GM13977 (cell line): Measurements from ENCODE around the gene ESPL1.
A peak's percentile ranks its signal among the peaks of the same experiment; 100 is the strongest.

Experiments used
- DNase-seq: peaks from one replicate; pipeline ENCODE4 v3.0.0; 2012; ENCODE audit warnings: low spot score
- in situ Hi-C: fragments of 300-500 bp; cut with MboI; formaldehyde crosslinking; loops from one replicate; pipeline ENCODE4 v1.12.0; 2022; ENCODE audit warnings: low sequenced_read_pairs, low pct_unique_long_range_greater_than_20kb, mixed read lengths, inconsistent platforms; ENCODE audit not compliant: unreplicated experiment
- TF ChIP-seq, protein P1 (sequence below): IDR thresholded peaks from 2 replicates; pipeline ENCODE4 v1.5.1; 2012; ENCODE audit warnings: mild to moderate bottlenecking, control low read depth; ENCODE audit not compliant: insufficient read depth; ENCODE audit errors: extremely low read depth, missing control alignments

Gene ESPL1

GRCh38 chr12:53267999-53268629 is at the start of gene ESPL1:
ESPL1 (plus strand) TSS chr12:53268299; CDS start chr12:53268767, 468 bp downstream.
- TF ChIP-seq, protein P1, sequence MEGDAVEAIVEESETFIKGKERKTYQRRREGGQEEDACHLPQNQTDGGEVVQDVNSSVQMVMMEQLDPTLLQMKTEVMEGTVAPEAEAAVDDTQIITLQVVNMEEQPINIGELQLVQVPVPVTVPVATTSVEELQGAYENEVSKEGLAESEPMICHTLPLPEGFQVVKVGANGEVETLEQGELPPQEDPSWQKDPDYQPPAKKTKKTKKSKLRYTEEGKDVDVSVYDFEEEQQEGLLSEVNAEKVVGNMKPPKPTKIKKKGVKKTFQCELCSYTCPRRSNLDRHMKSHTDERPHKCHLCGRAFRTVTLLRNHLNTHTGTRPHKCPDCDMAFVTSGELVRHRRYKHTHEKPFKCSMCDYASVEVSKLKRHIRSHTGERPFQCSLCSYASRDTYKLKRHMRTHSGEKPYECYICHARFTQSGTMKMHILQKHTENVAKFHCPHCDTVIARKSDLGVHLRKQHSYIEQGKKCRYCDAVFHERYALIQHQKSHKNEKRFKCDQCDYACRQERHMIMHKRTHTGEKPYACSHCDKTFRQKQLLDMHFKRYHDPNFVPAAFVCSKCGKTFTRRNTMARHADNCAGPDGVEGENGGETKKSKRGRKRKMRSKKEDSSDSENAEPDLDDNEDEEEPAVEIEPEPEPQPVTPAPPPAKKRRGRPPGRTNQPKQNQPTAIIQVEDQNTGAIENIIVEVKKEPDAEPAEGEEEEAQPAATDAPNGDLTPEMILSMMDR: peak; percentile 47
- in situ Hi-C loops: no loop called here
- peak; percentile 92 for DNase-seq

DNA sequence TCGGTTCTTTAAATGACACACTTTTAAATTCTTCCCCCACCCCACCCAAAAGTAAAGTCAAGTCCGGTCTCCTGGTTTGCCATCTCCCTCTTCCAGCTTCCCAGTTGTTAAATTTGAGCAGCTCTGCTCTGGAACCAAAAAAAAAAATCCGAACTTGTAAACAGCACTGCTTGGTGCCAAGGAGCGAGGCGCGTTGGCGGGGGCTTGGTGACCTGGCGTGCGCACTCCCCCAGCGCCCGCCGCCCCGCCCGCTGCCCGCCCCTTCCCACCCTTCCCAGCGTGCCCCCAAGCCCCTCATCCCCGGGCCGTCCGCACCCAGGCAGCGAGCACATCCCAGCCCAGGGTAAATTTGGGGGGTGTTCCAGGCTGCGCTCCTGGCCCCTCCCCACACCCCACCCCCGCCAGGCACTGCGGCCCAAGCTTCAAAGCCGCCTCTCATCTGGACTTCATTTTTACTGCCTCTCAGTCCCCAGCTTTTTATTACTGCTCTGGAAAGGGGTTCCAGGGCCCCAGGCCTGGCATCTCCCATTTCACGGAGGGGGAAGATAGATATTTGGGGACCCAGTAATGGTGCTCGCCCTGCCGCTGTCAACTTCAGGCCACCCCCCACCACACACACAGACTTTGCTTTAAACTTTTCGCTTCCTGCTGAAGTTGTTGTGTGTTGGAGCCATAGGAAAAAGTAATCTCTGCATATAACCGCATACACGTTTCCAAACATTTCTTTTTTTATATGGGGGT is 49.4 kb upstream of the ESPL1 start:
- TF ChIP-seq, protein P1: no peak
- DNase-seq: no peak
- in situ Hi-C loops: loop anchor here (5.0 kb wide), 1 partner anchor 69 kb away; no protein-coding TSS in a partner anchor

- in situ Hi-C loops: loop anchor here (5.0 kb wide), 1 partner anchor 68 kb away; no protein-coding TSS in a partner anchor
- DNase-seq: peak; percentile 85
- TF ChIP-seq, protein P1: no peak
Observed at GRCh38 chr12:53219292-53219955, 48.7 kb upstream of the ESPL1 start.

- TF ChIP-seq, protein P1: no peak
- DNase-seq: peak; percentile 94
- in situ Hi-C loops: loop anchor here (5.0 kb wide), 1 partner anchor 67 kb away; no protein-coding TSS in a partner anchor
Observed at GRCh38 chr12:53219956-53220693, 48.0 kb upstream of the ESPL1 start.

DNA sequence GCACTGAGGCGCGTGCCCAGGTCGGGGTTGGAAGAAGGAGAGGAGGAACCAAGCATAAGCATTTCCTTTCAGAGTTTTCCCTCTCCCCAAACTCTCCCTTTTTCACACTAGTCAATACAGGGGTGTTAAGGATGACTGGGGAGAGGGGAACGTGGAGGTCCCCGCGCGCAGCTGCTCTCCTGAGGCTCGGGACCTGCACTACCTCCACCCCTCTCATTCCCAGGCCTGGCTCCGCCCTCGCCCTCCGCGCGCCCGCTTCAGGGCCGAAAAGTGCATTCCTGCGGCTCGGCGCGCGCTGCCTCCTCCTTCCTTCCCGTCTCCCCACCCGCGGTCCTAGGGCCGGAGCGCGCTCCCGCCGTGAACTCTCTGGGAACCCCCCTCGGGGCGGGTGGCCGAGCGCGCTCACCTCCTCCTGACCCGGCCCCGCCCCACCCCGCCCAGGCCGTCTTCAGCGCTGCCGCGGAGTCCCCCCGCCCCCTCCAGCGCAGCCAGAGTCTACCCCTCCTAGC is 47.4 kb upstream of the ESPL1 start:
- in situ Hi-C loops: no loop called here
- TF ChIP-seq, protein P1: no peak
- DNase-seq: peak; percentile 98
